ENCODE results near the gene SH3YL1.
A peak's percentile ranks its signal among the peaks of the same experiment; 100 is the strongest.

SH3YL1 gene

GRCh38 chr2:271917-272316, 8.1 kb upstream of the SH3YL1 start:
- Histone ChIP-seq H3K9ac (ENCODE audit: low read depth in 1 of 2, low read length in 2 of 2) (no peak overlapping the region), H3K4me3 (ENCODE audit: low read length in 2 of 2) (no peak overlapping the region), H3K9me3 (ENCODE audit: control insufficient read depth in 2 of 2, low read length in 2 of 2) (no peaks in the 10 kb centered on the region), H3K27ac (ENCODE audit: low read depth in 2 of 2, low read length in 2 of 2) (no peak overlapping the region), H3K36me3 (ENCODE audit: control insufficient read depth in 2 of 2, insufficient read depth in 2 of 2, low read length in 2 of 2) (peaks cover 25 to 28% of the 10 kb centered on the region in 2 donors), H3K4me1 (ENCODE audit: control insufficient read depth in 2 of 2, insufficient read depth in 2 of 2, low read length in 2 of 2) (peaks cover 2 to 10% of the 10 kb centered on the region in 2 donors), H3K27me3 (ENCODE audit: control insufficient read depth in 2 of 2, insufficient read depth in 2 of 2, low read length in 2 of 2) (no peaks in the 10 kb centered on the region)

DNA sequence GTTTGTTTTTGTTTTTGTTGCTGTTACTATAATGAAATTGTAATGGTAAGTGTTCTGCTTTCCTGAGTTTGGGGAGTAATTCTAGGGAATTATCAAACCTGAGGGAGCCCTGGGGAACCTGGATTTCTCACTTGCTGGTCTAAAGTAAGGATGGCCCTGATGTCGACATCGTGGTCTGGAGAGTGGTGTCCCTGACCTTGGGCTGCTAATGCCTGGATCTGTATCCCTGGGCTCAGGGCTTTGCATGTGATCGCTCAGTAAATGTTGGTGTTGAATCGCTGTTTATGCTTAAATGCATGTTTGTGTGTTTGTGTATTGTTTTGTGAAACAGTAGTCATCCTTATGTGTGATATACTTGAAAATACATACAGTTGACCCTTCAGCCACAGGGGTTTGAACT, 7.0 kb upstream of the SH3YL1 start:
- Histone ChIP-seq H3K4me1 (ENCODE audit: control insufficient read depth in 2 of 2, insufficient read depth in 2 of 2, low read length in 2 of 2) (peaks cover 2 to 14% of the 10 kb centered on the region in 2 donors), H3K36me3 (ENCODE audit: control insufficient read depth in 2 of 2, insufficient read depth in 2 of 2, low read length in 2 of 2) (peaks cover 15 to 19% of the 10 kb centered on the region in 2 donors), H3K9ac (ENCODE audit: low read depth in 1 of 2, low read length in 2 of 2) (no peak overlapping the region), H3K27ac (ENCODE audit: low read depth in 2 of 2, low read length in 2 of 2) (no peak overlapping the region), H3K4me3 (ENCODE audit: low read length in 2 of 2) (no peak overlapping the region), H3K27me3 (ENCODE audit: control insufficient read depth in 2 of 2, insufficient read depth in 2 of 2, low read length in 2 of 2) (no peaks in the 10 kb centered on the region), H3K9me3 (ENCODE audit: control insufficient read depth in 2 of 2, low read length in 2 of 2) (no peaks in the 10 kb centered on the region)

DNA sequence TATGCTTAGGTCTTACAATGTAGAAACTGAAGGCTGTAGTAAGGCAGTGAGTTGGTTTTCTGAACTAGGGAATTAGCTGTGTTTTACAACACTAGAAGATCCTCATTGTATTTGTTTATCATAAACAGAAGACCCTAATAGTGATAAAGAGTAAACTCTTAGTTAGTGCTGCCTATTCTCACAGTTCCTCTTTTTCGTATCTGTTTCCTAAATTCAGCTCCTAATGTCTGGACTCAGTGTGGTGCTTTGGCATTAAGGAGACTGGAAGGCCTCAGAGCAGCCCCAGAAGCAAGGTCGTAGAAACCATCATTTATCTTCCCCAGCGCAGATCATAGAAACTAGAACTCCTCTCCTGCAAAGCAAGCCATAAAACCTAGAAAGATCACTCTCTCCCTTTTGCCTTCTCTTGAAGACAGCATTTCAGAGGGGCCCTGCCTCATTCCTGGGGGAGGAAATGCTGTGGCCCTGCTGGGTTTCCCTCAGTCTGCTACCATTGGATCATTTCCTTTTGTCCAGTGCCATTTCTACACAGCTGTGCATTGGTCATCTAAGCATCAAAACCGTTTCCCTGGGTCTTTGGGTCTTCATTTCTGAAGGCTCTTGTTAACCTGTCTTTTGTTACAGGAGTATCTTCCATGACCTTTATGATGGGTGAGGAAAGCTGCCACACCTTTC, 5.7 kb upstream of the SH3YL1 start:
- H3K36me3 ChIP-seq (ENCODE audit: control insufficient read depth in 2 of 2, insufficient read depth in 2 of 2, low read length in 2 of 2), result peaks cover 10 to 17% of the 10 kb centered on the region in 2 donors
- no peaks in the 10 kb centered on the region for H3K9me3 ChIP-seq (ENCODE audit: control insufficient read depth in 2 of 2, low read length in 2 of 2)
- no peak overlapping the region for H3K9ac ChIP-seq (ENCODE audit: low read depth in 1 of 2, low read length in 2 of 2)
- no peak overlapping the region for H3K27ac ChIP-seq (ENCODE audit: low read depth in 2 of 2, low read length in 2 of 2)
- H3K4me1 ChIP-seq (ENCODE audit: control insufficient read depth in 2 of 2, insufficient read depth in 2 of 2, low read length in 2 of 2), result peaks cover 9 to 15% of the 10 kb centered on the region in 2 donors
- no peak overlapping the region for H3K4me3 ChIP-seq (ENCODE audit: low read length in 2 of 2)
- no peaks in the 10 kb centered on the region for H3K27me3 ChIP-seq (ENCODE audit: control insufficient read depth in 2 of 2, insufficient read depth in 2 of 2, low read length in 2 of 2)

- Histone ChIP-seq H3K4me3 (ENCODE audit: low read length in 2 of 2) (no peak overlapping the region), H3K36me3 (ENCODE audit: control insufficient read depth in 2 of 2, insufficient read depth in 2 of 2, low read length in 2 of 2) (peaks cover 8 to 12% of the 10 kb centered on the region in 2 donors), H3K9me3 (ENCODE audit: control insufficient read depth in 2 of 2, low read length in 2 of 2) (no peaks in the 10 kb centered on the region), H3K9ac (ENCODE audit: low read depth in 1 of 2, low read length in 2 of 2) (no peak overlapping the region), H3K27me3 (ENCODE audit: control insufficient read depth in 2 of 2, insufficient read depth in 2 of 2, low read length in 2 of 2) (no peaks in the 10 kb centered on the region), H3K27ac (ENCODE audit: low read depth in 2 of 2, low read length in 2 of 2) (no peak overlapping the region), H3K4me1 (ENCODE audit: control insufficient read depth in 2 of 2, insufficient read depth in 2 of 2, low read length in 2 of 2) (peaks cover 9 to 15% of the 10 kb centered on the region in 2 donors)
Measured at GRCh38 chr2:268323-268722, 4.5 kb upstream of the SH3YL1 start.

GRCh38 chr2:264493-265468, 949 bp upstream of the SH3YL1 start, which contains the start of gene ACP1:
Gene ACP1 (plus strand): TSS chr2:264947. CDS start chr2:264965, 18 bp downstream.
- no peaks in the 10 kb centered on the region for H3K27me3 ChIP-seq (ENCODE audit: control insufficient read depth in 2 of 2, insufficient read depth in 2 of 2, low read length in 2 of 2)
- no peaks in the 10 kb centered on the region for H3K9me3 ChIP-seq (ENCODE audit: control insufficient read depth in 2 of 2, low read length in 2 of 2)
- peak within 1 kb of the TSS; percentile 79 to 91 for H3K9ac ChIP-seq (ENCODE audit: low read depth in 1 of 2, low read length in 2 of 2)
- peaks cover 9 to 12% of the 10 kb centered on the region in 2 donors for H3K4me1 ChIP-seq (ENCODE audit: control insufficient read depth in 2 of 2, insufficient read depth in 2 of 2, low read length in 2 of 2)
- peak within 1 kb of the TSS; percentile 94 to 95 for H3K4me3 ChIP-seq (ENCODE audit: low read length in 2 of 2)
- H3K27ac ChIP-seq (ENCODE audit: low read depth in 2 of 2, low read length in 2 of 2), result peak within 1 kb of the TSS; percentile 93 to 95
- H3K36me3 ChIP-seq (ENCODE audit: control insufficient read depth in 2 of 2, insufficient read depth in 2 of 2, low read length in 2 of 2), result peaks cover 0 to 2% of the 10 kb centered on the region in 2 donors

- Histone ChIP-seq H3K36me3 (ENCODE audit: control insufficient read depth in 2 of 2, insufficient read depth in 2 of 2, low read length in 2 of 2) (peaks cover 0 to 2% of the 10 kb centered on the region in 2 donors), H3K4me3 (ENCODE audit: low read length in 2 of 2) (peak overlapping the region; percentile 94 to 95), H3K9ac (ENCODE audit: low read depth in 1 of 2, low read length in 2 of 2) (peak overlapping the region; percentile 79 to 91), H3K27ac (ENCODE audit: low read depth in 2 of 2, low read length in 2 of 2) (peak overlapping the region; percentile 93 to 95), H3K4me1 (ENCODE audit: control insufficient read depth in 2 of 2, insufficient read depth in 2 of 2, low read length in 2 of 2) (peaks cover 7 to 8% of the 10 kb centered on the region in 2 donors), H3K9me3 (ENCODE audit: control insufficient read depth in 2 of 2, low read length in 2 of 2) (no peaks in the 10 kb centered on the region), H3K27me3 (ENCODE audit: control insufficient read depth in 2 of 2, insufficient read depth in 2 of 2, low read length in 2 of 2) (no peaks in the 10 kb centered on the region)
Measured at GRCh38 chr2:263022-263738, 652 bp downstream of the SH3YL1 start.

- no peaks in the 10 kb centered on the region for H3K9me3 ChIP-seq (ENCODE audit: control insufficient read depth in 2 of 2, low read length in 2 of 2)
- H3K4me3 ChIP-seq (ENCODE audit: low read length in 2 of 2), result no peak overlapping the region
- peaks cover 0 to 2% of the 10 kb centered on the region in 2 donors for H3K36me3 ChIP-seq (ENCODE audit: control insufficient read depth in 2 of 2, insufficient read depth in 2 of 2, low read length in 2 of 2)
- H3K4me1 ChIP-seq (ENCODE audit: control insufficient read depth in 2 of 2, insufficient read depth in 2 of 2, low read length in 2 of 2), result peaks cover 7 to 8% of the 10 kb centered on the region in 2 donors
- no peaks in the 10 kb centered on the region for H3K27me3 ChIP-seq (ENCODE audit: control insufficient read depth in 2 of 2, insufficient read depth in 2 of 2, low read length in 2 of 2)
- peak overlapping the region; percentile 2 to 21 for H3K27ac ChIP-seq (ENCODE audit: low read depth in 2 of 2, low read length in 2 of 2)
- peak overlapping the region in 1 of 2 donors; percentile 18 for H3K9ac ChIP-seq (ENCODE audit: low read depth in 1 of 2, low read length in 2 of 2)
Measured at GRCh38 chr2:262117-262516, 1.7 kb downstream of the SH3YL1 start.

DNA sequence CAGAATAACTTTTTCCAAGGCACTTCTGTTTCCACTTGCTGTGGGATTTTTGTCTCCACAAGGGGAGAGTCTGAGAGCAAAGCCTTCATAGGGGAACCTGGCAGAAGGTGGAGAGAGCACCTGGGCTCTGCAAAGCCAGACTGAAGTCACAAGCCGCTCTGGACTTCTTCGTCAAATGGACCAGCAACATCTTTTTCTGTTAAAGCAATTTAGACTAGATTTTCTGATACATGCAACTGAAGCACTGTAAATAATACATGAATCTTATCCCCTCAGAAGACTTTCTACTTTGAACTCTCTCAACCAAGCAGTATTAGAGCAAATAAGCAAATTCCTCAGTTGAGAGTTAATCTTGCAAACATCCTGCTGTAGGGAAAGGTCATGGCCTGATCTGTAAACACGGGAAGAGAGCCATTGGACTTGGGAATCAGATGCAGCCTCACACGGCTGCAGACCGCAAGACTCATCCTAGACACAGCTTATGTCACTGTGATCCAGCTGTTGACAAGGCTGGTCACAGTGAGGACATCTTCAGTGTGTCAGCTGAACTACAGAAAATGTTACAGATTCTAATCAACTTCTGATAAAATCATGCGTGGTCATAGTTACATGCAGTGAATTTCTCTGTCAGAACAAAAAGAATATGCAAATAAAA, 3.2 kb downstream of the SH3YL1 start:
- Histone ChIP-seq H3K4me1 (ENCODE audit: control insufficient read depth in 2 of 2, insufficient read depth in 2 of 2, low read length in 2 of 2) (peaks cover 1 to 5% of the 10 kb centered on the region in 2 donors), H3K9me3 (ENCODE audit: control insufficient read depth in 2 of 2, low read length in 2 of 2) (no peaks in the 10 kb centered on the region), H3K27me3 (ENCODE audit: control insufficient read depth in 2 of 2, insufficient read depth in 2 of 2, low read length in 2 of 2) (no peaks in the 10 kb centered on the region), H3K4me3 (ENCODE audit: low read length in 2 of 2) (no peak overlapping the region), H3K9ac (ENCODE audit: low read depth in 1 of 2, low read length in 2 of 2) (no peak overlapping the region), H3K36me3 (ENCODE audit: control insufficient read depth in 2 of 2, insufficient read depth in 2 of 2, low read length in 2 of 2) (peaks cover 0 to 2% of the 10 kb centered on the region in 2 donors), H3K27ac (ENCODE audit: low read depth in 2 of 2, low read length in 2 of 2) (peak overlapping the region in 1 of 2 donors; percentile 16)

DNA sequence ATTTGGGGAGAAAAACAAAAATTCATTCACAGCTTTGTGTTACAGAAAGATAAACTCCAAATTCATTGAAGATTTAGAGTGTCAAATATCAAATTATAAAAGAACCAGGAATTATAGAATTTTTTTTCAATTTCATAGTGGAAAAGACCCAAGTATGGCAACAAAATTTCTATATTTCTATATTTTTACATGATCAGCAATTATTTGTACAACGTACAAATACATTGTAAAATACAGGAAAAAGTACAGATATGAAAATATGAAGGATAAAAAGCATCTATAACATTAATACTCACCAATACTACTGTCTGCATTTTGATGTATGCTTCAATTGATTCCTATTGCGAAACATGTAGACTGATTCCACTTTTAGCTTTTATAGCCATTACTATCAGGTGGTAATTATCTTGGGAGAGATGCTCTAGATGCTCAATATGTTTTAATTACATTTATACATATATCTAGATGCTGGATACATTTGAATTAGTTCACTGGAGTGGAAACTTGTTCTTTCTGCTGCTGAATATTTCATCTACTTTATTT, 4.0 kb downstream of the SH3YL1 start:
- H3K4me1 ChIP-seq (ENCODE audit: control insufficient read depth in 2 of 2, insufficient read depth in 2 of 2, low read length in 2 of 2), result no peaks in the 10 kb centered on the region
- no peaks in the 10 kb centered on the region for H3K27me3 ChIP-seq (ENCODE audit: control insufficient read depth in 2 of 2, insufficient read depth in 2 of 2, low read length in 2 of 2)
- H3K27ac ChIP-seq (ENCODE audit: low read depth in 2 of 2, low read length in 2 of 2), result peak overlapping the region in 1 of 2 donors; percentile 16
- no peak overlapping the region for H3K9ac ChIP-seq (ENCODE audit: low read depth in 1 of 2, low read length in 2 of 2)
- no peaks in the 10 kb centered on the region for H3K9me3 ChIP-seq (ENCODE audit: control insufficient read depth in 2 of 2, low read length in 2 of 2)
- no peak overlapping the region for H3K4me3 ChIP-seq (ENCODE audit: low read length in 2 of 2)
- peaks cover 0 to 2% of the 10 kb centered on the region in 2 donors for H3K36me3 ChIP-seq (ENCODE audit: control insufficient read depth in 2 of 2, insufficient read depth in 2 of 2, low read length in 2 of 2)

All from mucosa of rectum (tissue), 2 donors.